Panc1 (cell line): ENCODE measurements around the gene ARHGEF25. TPM values are rescaled to one million over a fixed set of nuclear protein-coding genes. Genes with fewer than 3 reads are reported as not detected.

Experiments
- ATAC-seq: fragments of 200-7000 bp; cut with Tn5 transposase; 2 replicates; pipeline ENCODE4 v1.9.1; 2020; ENCODE audit warnings: mild to moderate bottlenecking, moderate library complexity
- BruUV-seq: library from RNA; stranded (reverse); fragments of 400-500 nt; replicated peaks from 2 replicates; lab custom pipeline; 2021; lab: Mats Ljungman, UMichigan
- CTCF ChIA-PET: fragments of 300-600 bp; sonication (Branson Sonifier 250); formaldehyde crosslinking; loops from one replicate; lab custom pipeline; 2022; ENCODE audit warnings: antibody characterized with exemption; lab: Charles Lee
- POLR2A ChIA-PET: fragments of 300-600 bp; sonication (Branson Sonifier 250); formaldehyde crosslinking; loops from one replicate; lab custom pipeline; 2022; ENCODE audit warnings: antibody characterized with exemption; lab: Charles Lee
- DNase-seq: peaks from one replicate; pipeline ENCODE4 v3.0.0-alpha.2; 2010; ENCODE audit warnings: low read depth, low spot score
- H3K27ac ChIP-seq: 2 replicates; pipeline ENCODE4 v1.5.1; 2011; ENCODE audit warnings: mild to moderate bottlenecking, low read length, inconsistent platforms
- H3K27me3 ChIP-seq: fragments of 200-500 bp; sonication (Bioruptor generic); 2 replicates; pipeline ENCODE4 v1.6.0; 2014; ENCODE audit warnings: low read length, inconsistent platforms; ENCODE audit not compliant: control insufficient read depth, insufficient read depth
- H3K36me3 ChIP-seq: fragments of 200-500 bp; sonication (Bioruptor generic); 2 replicates; pipeline ENCODE4 v1.5.1; 2014; ENCODE audit warnings: inconsistent platforms, mild to moderate bottlenecking, low read length, moderate library complexity; ENCODE audit not compliant: control insufficient read depth, insufficient read depth
- H3K4me1 ChIP-seq: 2 replicates; pipeline ENCODE4 v1.5.1; 2011; ENCODE audit warnings: inconsistent platforms, mild to moderate bottlenecking, low read length, moderate library complexity; ENCODE audit not compliant: control insufficient read depth, insufficient read depth
- H3K4me3 ChIP-seq, 2 experiments: 2 replicates each; pipeline ENCODE4 v1.5.1; 2011 to 2012; ENCODE audit warnings: low read depth in 2 of 2, low read length in 2 of 2, mild to moderate bottlenecking in 2 of 2, inconsistent platforms in 1 of 2, moderate library complexity in 1 of 2
- H3K9me3 ChIP-seq: fragments of 200-500 bp; sonication (Bioruptor generic); 2 replicates; pipeline ENCODE4 v1.5.1; 2014; ENCODE audit warnings: low read depth, mild to moderate bottlenecking, inconsistent platforms, low read length, moderate library complexity; ENCODE audit not compliant: control insufficient read depth, insufficient read depth
- CTCF ChIP-seq: fragments of 450-650 bp; IDR thresholded peaks from 2 replicates; pipeline ENCODE4 v1.5.1; 2017; ENCODE audit warnings: mild to moderate bottlenecking
- POLR2AphosphoS5 ChIP-seq: IDR thresholded peaks from 2 replicates; pipeline ENCODE4 v1.6.1; 2012; ENCODE audit warnings: mild to moderate bottlenecking, low read depth, low read length, moderate library complexity
- REST ChIP-seq, 2 experiments: IDR thresholded peaks; 2 replicates each; pipeline ENCODE4 v1.6.1; 2011 to 2012; ENCODE audit warnings: low read depth in 2 of 2, control low read depth in 1 of 2, low read length in 1 of 2, mild to moderate bottlenecking in 1 of 2, moderate library complexity in 1 of 2; ENCODE audit not compliant: insufficient read depth in 1 of 2
- SIN3A ChIP-seq: IDR thresholded peaks from 2 replicates; pipeline ENCODE4 v1.6.1; 2012; ENCODE audit warnings: low read depth, mild to moderate bottlenecking, low read length, moderate library complexity, borderline replicate concordance; ENCODE audit not compliant: insufficient read depth
- TCF7L2 ChIP-seq: IDR thresholded peaks from 2 replicates; pipeline ENCODE4 v1.6.1; 2011; ENCODE audit warnings: mild to moderate bottlenecking, low read depth, low read length, inconsistent platforms
- in situ Hi-C: cut with HindIII; loops from 2 replicates; pipeline ENCODE4 v1.10.0; 2016; ENCODE audit warnings: low sequenced_read_pairs, low pct_unique_long_range_greater_than_20kb
- intact Hi-C: fragments of 100-400 bp; cut with micrococcal nuclease; formaldehyde crosslinking; loops from one replicate; pipeline ENCODE4 v1.10.0; 2022; ENCODE audit not compliant: unreplicated experiment
- total RNA-seq: library from RNA; stranded (reverse); gene quantifications from one replicate; pipeline ENCODE4 v1.2.1, GENCODE V29; 2021; ENCODE audit not compliant: unreplicated experiment

Gene ARHGEF25
- total RNA-seq, 1 experiment from 2014 or later, result 10.5 TPM

GRCh38 chr12:57628280-57629191 is 17.3 kb downstream of the ARHGEF25 start:
- Histone ChIP-seq H3K36me3 (no peaks in the 10 kb centered on the region; the same call in 1 of the 2 replicates), H3K9me3 (no peaks in the 10 kb centered on the region), H3K4me3 (no peak overlapping the region), H3K4me1 (peaks cover 7% of the 10 kb centered on the region), H3K27me3 (no peaks in the 10 kb centered on the region), H3K27ac (no peak overlapping the region)
- CTCF ChIA-PET, result no interaction called here
- intact Hi-C loops, result no loop called here
- DNase-seq (no peak), ATAC-seq (no peak)
- in situ Hi-C loops, result no loop called here
- BruUV-seq, result no TSS peak
- POLR2A ChIA-PET, result no interaction called here
- TF ChIP-seq REST (IDR thresholded peaks at IDR 0.05; ENCODE audit: insufficient read depth in 1 of 2, low read depth in 2 of 2, low read length in 1 of 2) (no peak), POLR2AphosphoS5 (no peak), CTCF (no peak), TCF7L2 (no peak), SIN3A (no peak)

GRCh38 chr12:57629897-57630471 is 18.7 kb downstream of the ARHGEF25 start:
- Histone ChIP-seq H3K27me3 (no peaks in the 10 kb centered on the region), H3K27ac (no peak overlapping the region), H3K36me3 (no peaks in the 10 kb centered on the region; the same call in 1 of the 2 replicates), H3K9me3 (no peaks in the 10 kb centered on the region), H3K4me3 (no peak overlapping the region), H3K4me1 (peaks cover 8% of the 10 kb centered on the region)
- ChIA-PET CTCF (no interaction called here), POLR2A (no interaction called here)
- TF ChIP-seq POLR2AphosphoS5, result no peak
- TF ChIP-seq TCF7L2, result no peak
- TF ChIP-seq SIN3A, result no peak
- no peak for TF ChIP-seq CTCF
- TF ChIP-seq REST (IDR thresholded peaks at IDR 0.05; ENCODE audit: insufficient read depth in 1 of 2, low read depth in 2 of 2, low read length in 1 of 2), result no peak
- intact Hi-C loops, result no loop called here
- in situ Hi-C loops, result no loop called here
- no TSS peak for BruUV-seq
- ATAC-seq, result no peak
- DNase-seq, result no peak
